Measurements from ENCODE around the gene BCAN.
A peak's percentile ranks its signal among the peaks of the same experiment; 100 is the strongest.

Gene BCAN

DNA sequence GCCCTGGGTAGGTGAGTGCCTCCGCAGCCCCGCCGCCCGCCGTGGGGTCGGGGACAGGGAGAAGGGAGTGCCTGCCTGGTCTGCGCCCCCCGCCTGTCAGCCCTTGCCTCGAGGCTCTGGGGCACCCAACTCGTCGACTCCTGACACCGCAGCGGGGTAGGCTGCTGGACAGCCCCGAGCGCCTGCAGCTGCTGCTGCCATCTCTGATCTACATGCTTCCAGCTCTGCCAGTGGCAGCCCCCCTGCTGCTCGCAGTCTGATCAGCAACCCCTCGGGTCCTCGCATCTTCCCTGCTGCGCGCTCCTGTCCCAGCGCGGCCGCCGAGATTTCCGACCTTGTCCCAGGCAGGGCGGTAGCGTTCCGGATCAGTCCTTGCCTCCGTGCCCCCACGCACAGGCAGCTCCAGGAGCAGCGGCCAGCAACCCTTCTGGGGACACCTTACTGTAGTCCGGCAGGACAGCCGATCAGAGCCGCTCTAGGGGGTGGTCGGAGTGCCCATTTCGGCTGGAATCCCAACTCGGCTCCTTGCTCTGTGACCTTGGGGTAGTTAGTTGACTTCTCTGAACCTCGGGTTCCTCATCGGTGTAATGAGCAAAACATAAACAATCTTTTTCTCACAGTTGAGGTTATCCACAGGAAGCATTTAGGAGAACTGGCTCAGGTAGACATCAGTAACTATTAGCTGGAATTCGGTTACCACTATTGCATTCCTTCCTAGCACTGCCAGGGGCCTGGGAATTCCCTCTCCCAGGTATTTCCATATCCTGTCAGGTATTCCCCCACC lies 540 bp downstream of the BCAN start:
- DNase-seq (ENCODE audit: low read depth), result no peak
- H3K4me3 ChIP-seq (ENCODE audit: low read depth, low read length), result peak overlapping the region; percentile 34

DNA sequence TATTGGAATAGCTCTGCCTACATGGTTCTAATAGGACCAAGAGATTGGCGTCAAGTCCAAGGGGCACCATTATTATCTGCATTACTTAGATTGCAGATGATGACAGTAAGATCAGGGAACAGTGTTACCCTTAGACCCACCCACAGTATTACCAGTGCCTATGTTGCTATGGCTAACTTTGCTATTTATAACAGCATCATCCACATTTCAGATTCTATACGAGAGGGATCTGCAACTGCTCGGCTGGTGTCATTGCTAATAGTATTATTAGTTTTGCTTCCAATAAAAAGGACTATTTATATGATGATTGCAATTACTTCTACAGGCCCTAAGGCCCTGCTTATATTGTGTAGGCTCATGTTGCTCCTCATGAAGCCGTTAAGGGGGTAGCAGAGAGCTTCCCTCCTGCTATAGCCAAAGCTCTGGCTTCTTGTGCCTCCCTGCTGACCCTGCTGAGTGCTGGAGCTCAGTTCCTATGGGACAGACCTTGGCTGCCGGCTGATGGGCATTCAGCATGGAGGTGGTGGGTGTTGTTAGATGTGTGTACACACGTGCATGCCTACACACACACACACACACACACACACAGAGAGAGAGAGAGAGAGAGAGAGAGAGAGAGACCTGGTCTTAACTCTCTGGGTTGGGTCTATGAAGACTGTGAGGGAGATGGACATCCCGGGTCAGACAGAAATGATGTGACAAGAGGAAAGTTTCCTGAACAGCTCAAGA lies 1.3 kb downstream of the BCAN start:
- no peak for DNase-seq (ENCODE audit: low read depth)
- no peak overlapping the region for H3K4me3 ChIP-seq (ENCODE audit: low read depth, low read length)

DNA sequence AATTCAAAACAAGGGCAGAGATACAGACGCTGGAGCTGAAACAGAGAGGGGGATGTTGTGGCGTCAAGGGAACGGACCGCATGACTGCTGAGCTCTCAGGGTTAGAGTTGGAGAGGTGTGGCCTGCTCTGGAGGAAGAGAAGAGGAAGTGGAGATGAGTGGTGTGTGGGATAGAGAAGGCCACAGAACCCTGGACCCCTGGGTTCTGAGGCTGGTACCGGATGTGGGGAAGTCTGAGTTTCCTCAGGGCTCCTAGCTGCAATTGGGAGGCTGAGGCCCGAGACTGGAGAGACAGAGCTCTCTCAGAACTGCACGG lies 1.8 kb downstream of the BCAN start:
- no peak overlapping the region for H3K4me3 ChIP-seq (ENCODE audit: low read depth, low read length)
- no peak for DNase-seq (ENCODE audit: low read depth)

DNA sequence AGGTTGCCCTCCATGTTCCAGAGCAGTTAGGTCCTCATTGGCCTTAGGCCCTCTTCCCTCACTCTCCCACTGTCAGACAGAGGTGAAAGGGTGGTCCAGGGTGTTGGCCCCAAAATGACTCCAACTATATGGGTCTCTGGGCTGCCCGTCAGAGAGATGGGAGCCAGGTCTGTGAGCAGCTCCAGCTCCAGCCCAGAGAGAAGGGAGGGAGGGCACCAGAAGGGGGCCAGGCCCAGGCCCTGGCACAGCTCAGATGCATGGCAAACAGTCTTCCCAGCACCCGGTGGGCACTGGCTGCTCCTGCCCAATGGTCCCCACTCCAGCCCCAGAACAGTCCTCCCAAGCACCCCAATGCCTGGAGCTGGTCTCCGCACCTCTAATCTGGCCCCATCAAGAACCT lies 2.2 kb downstream of the BCAN start:
- H3K4me3 ChIP-seq (ENCODE audit: low read depth, low read length), result no peak overlapping the region
- no peak for DNase-seq (ENCODE audit: low read depth)

DNA sequence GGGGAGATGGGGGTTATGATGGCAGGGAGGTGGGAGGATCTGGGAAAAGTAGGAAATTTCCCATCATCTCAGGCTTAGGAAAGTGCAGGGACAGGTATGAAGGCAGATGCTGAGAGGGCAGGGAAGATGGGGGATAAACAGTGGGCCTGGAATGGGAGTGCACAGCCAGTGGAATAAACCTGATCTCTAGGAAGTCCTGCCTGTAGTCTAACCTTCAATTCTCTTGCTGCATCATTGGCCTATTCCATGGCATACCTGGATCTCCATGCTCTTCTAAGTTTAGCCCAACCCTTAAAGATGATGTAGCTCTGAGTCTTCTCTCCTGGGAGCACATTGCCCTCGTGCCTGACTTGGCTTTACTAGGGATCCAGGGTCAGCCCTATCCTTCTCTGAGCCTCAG lies 2.7 kb downstream of the BCAN start:
- no peak for DNase-seq (ENCODE audit: low read depth)
- H3K4me3 ChIP-seq (ENCODE audit: low read depth, low read length), result no peak overlapping the region

DNA sequence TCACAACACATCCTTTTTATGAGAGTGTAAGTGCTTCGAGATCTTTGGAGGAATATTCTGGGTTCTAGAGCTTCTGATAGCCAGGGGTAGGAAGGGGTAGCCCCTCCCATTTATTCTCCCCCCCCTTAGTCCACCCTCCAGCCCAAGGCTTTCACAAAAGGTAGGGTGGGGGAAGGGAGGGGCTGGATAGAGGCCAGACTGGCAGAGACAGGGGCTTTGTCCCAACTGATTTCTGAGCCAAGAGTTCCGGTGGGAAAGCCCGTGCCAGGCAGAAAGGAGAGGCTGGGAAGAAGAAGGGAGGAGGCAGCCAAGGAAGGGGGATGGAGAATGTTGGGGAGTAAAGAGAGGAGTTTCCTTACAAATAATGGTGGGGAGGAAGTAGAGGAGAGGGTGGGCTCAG lies 3.1 kb downstream of the BCAN start:
- no peak for DNase-seq (ENCODE audit: low read depth)
- no peak overlapping the region for H3K4me3 ChIP-seq (ENCODE audit: low read depth, low read length)

DNA sequence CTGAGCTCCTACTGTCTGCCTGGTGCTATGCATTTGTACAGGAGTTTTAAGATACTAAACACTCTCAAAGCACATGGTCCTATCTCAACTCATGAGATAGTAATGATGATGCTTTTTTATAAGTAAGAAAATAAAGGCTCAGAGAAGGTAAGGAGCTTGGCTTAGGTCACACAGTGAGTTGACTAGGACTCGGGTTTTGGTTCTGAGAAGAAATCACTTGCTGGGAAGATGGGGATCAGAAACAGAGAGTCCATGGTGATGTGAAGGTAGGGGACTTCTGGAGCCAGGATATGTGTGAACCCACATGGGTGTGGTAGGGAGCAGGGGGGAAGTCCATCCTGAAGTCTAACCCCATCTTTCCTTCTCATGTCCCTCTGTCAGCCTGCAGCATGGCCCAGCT lies 3.7 kb downstream of the BCAN start:
- H3K4me3 ChIP-seq (ENCODE audit: low read depth, low read length), result no peak overlapping the region
- DNase-seq (ENCODE audit: low read depth), result no peak

DNA sequence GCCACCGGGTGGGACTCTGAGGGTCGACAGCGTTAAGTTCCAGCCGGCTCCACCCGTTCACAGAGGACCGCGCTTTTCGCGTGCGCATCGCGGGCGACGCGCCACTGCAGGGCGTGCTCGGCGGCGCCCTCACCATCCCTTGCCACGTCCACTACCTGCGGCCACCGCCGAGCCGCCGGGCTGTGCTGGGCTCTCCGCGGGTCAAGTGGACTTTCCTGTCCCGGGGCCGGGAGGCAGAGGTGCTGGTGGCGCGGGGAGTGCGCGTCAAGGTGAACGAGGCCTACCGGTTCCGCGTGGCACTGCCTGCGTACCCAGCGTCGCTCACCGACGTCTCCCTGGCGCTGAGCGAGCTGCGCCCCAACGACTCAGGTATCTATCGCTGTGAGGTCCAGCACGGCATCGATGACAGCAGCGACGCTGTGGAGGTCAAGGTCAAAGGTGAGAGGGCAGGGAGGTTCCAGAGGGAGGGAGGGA lies 4.9 kb downstream of the BCAN start:
- H3K4me3 ChIP-seq (ENCODE audit: low read depth, low read length), result no peak overlapping the region
- no peak for DNase-seq (ENCODE audit: low read depth)

DNA sequence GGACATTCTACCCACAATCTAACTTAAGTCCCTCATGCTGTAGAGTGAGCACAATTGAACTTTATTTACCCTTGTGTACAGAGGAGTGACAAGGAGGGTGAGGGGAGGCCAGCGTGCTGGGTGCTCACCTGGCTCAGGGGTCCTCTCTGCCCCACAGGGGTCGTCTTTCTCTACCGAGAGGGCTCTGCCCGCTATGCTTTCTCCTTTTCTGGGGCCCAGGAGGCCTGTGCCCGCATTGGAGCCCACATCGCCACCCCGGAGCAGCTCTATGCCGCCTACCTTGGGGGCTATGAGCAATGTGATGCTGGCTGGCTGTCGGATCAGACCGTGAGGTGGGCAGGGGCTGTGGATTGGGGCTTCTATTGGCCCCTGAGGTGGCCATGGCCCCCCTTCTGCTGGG lies 5.4 kb downstream of the BCAN start:
- H3K4me3 ChIP-seq (ENCODE audit: low read depth, low read length), result no peak overlapping the region
- DNase-seq (ENCODE audit: low read depth), result no peak

DNA sequence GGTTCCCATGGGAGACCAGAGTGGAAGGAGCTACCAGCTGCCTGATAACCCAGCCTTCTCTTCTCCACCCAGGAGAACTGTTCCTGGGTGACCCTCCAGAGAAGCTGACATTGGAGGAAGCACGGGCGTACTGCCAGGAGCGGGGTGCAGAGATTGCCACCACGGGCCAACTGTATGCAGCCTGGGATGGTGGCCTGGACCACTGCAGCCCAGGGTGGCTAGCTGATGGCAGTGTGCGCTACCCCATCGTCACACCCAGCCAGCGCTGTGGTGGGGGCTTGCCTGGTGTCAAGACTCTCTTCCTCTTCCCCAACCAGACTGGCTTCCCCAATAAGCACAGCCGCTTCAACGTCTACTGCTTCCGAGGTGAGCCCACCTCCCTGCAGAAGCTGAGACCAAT lies 6.6 kb downstream of the BCAN start:
- DNase-seq (ENCODE audit: low read depth), result no peak

DNA sequence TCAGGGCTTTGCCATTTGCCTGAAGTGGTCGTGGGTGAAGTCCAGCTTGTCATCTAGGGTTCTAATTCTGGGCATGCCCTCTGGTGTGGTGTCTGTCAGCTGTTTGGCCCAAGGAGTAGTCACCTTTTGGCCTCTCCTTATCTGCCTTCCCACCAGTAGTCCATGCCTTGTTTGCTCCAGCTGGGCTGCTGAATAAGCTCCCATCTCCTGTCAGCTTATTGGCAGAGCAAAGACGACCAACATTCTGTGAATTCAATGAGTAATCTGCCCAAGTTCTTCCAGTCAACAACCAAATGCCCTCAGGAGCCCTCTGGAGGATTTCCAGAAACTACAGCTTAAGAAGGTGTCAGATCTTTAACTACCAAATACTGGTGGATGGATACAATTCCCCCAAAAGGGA lies 7.0 kb downstream of the BCAN start:
- DNase-seq (ENCODE audit: low read depth), result no peak
- no peak overlapping the region for H3K4me3 ChIP-seq (ENCODE audit: low read depth, low read length)

More for the DNA sequence above, 6.6 kb downstream of the BCAN start:
- H3K4me3 ChIP-seq (ENCODE audit: low read depth, low read length), result no peak overlapping the region

DNA sequence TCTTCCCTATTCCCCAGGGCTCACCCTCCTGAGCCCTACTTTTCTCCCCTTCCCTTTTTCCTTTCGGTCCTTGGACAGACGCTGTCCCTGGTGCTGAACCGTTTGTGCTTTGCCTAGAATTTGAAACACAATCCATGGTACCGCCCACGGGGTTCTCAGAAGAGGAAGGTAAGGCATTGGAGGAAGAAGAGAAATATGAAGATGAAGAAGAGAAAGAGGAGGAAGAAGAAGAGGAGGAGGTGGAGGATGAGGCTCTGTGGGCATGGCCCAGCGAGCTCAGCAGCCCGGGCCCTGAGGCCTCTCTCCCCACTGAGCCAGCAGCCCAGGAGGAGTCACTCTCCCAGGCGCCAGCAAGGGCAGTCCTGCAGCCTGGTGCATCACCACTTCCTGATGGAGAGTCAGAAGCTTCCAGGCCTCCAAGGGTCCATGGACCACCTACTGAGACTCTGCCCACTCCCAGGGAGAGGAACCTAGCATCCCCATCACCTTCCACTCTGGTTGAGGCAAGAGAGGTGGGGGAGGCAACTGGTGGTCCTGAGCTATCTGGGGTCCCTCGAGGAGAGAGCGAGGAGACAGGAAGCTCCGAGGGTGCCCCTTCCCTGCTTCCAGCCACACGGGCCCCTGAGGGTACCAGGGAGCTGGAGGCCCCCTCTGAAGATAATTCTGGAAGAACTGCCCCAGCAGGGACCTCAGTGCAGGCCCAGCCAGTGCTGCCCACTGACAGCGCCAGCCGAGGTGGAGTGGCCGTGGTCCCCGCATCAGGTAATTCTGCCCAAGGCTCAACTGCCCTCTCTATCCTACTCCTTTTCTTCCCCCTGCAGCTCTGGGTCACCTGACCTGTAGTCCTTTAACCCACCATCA lies 10.4 kb downstream of the BCAN start:
- H3K4me3 ChIP-seq (ENCODE audit: low read depth, low read length), result no peak overlapping the region
- DNase-seq (ENCODE audit: low read depth), result no peak

DNA sequence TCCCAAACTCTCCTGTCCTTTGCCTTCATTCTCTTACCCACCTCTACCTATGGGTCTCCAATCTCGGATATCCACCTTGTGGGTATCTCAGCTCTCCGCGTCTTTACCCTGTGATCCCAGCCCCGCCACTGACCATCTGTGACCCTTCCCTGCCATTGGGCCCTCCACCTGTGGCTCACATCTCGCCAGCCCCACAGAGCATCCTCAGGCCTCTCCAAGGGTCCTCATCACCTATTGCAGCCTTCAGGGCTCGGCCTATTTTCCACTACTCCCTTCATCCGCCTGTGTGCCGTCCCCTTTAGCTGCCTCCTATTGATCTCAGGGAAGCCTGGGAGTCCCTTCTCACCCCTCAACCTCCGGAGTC lies 11.1 kb downstream of the BCAN start:
- no peak for DNase-seq (ENCODE audit: low read depth)
- H3K4me3 ChIP-seq (ENCODE audit: low read depth, low read length), result no peak overlapping the region

DNA sequence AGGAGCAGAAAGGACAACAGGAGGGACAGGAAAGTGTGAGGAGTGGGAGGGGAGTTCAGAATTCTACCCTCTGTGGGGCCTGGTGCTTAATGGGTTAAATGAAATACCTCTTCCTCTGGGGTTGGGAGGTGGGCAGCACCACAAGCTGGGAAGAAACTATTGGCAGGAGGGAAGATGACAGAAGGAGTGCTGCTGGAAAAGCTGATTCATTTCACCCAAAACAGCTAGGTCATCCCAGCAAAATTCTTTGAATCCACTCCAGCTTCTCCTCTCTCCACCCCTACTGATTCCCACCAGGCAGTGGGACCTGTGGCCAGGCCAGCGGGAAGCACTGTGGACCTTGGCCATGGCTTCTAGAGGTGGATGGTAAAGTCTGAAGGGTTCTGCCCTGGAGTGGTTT lies 12.8 kb downstream of the BCAN start:
- H3K4me3 ChIP-seq (ENCODE audit: low read depth, low read length), result no peak overlapping the region
- no peak for DNase-seq (ENCODE audit: low read depth)

DNA sequence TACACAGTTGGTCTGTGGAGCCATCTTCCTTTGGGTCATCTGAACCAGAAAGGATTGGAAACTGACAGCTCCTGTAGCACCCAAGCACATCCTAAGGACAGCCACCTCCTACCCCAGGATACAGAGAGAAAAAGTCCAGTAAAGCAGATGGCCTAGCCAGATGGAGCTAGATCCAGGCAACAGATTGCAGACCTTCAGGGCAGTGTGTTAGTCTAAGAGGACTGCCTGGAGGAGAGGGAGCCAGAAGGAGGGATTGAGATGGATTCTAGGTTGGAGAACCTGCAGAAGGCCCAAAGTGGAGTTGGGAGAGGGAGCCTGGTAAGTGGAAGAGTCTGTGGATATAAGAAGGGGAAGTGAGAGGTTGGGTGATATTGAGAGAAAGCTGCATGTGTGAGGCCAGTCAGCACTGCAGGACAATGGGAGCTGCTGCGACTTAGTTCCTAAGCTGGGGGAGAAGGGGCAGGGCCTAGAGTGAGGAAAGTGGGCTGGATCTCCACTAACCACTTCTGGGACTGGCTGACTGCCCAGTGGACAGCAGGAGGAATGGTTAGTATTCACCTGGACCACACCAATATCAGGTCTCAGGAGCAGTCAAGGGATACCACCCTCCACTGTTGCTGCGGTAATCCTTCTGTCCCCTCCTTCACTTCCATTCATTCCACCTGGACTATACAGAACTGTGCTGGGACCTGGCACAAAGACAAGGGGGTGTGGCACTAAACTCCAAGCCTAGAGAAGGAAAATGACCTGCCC lies 13.4 kb downstream of the BCAN start:
- no peak for DNase-seq (ENCODE audit: low read depth)
- no peak overlapping the region for H3K4me3 ChIP-seq (ENCODE audit: low read depth, low read length)

DNA sequence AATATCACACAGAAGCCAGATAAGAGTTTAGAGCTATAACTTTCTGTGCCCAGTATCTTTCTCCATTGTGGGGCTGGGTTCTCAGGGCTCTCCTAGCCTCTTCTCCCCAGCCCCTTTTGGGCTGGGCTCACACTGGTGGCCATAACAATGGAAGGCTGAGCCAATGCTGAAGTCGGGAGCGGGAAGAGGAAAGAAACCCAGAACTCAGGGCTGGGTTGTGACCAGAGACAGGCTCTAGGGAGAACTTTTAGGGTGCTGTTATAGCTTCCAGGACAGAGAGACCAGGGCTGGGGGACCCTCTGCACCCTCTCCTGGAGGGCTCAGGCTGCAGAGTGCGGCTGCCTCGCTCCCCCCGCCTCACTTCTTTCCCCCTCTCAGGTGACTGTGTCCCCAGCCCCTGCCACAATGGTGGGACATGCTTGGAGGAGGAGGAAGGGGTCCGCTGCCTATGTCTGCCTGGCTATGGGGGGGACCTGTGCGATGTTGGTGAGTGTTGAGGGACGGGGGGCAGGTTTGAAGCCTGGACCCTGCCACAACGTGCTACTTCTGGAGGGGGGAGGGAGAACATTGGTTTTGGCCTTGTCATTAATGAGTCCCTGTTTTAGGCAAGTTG lies 14.1 kb downstream of the BCAN start:
- DNase-seq (ENCODE audit: low read depth), result no peak
- H3K4me3 ChIP-seq (ENCODE audit: low read depth, low read length), result no peak overlapping the region

DNA sequence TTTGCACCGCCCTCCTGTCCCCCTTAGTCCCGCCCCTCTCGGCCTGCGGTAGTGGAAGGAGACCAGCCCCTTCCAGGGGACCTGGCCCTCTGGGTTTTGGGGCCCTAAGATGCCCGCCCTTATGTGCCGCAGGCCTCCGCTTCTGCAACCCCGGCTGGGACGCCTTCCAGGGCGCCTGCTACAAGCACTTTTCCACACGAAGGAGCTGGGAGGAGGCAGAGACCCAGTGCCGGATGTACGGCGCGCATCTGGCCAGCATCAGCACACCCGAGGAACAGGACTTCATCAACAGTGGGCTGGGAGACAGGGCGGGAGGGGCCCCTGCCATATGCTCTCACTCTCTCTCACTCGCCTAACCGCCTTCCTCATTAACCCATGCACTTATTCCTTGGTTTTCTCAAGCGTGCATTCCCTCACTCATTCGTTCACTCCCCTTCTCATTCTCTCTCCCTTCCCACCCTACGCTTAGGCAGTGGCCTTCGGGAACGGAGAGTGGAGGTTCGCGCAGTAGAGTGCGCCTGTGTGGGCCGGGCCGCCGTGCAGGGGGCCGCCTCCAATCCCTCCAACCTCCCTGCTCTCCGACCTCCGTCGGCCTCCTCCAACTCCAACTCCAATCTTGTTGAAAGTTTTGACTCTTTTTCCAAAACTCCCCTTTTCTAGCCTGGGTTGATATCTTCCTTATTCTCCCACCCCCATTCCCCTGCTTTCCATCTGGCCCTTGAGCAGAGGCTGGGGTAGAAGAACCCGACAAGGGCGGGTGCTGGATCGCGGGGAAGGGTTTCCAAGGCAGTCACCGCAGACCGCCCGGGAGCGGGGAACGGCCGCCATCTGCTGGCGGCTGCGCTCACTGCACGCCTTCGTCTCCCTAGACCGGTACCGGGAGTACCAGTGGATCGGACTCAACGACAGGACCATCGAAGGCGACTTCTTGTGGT lies 15.2 kb downstream of the BCAN start:
- peak overlapping the region; percentile 28 for H3K4me3 ChIP-seq (ENCODE audit: low read depth, low read length)
- DNase-seq (ENCODE audit: low read depth), result no peak

DNA sequence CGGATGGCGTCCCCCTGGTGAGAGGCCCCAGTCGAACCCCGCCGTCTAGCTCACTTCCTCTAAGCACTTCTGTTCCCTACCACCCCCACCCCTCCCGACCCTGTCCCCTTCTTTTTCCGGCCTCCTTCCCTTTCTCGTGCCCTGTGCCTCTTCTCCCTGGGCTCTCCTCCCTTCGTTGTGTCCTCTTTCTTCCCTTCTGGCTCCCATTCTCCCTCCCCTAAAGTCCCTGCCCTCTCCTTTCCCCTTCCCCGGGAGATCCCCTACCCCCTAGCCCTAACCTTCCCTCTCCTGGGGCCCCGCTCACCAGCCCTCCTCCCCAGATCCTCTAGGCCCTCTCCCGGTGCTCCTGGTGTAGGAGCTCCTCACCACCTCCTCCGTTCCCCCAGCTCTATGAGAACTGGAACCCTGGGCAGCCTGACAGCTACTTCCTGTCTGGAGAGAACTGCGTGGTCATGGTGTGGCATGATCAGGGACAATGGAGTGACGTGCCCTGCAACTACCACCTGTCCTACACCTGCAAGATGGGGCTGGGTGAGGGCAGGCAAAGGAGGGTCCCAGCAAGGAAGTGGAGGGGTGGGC lies 15.9 kb downstream of the BCAN start:
- H3K4me3 ChIP-seq (ENCODE audit: low read depth, low read length), result no peak overlapping the region
- DNase-seq (ENCODE audit: low read depth), result no peak
